ENCODE data around the gene PTPRK.

The PTPRK gene

GRCh38 chr6:128204616-128205015, 315.8 kb downstream of the PTPRK start:
- no peak for TF ChIP-seq CTCF (IDR thresholded peaks at IDR 0.05; ENCODE audit: control extremely low read depth, extremely low read depth, low read depth, missing control alignments)
- no peak for DNase-seq (ENCODE audit: extremely low spot score)
- ChIA-PET CTCF (no interaction called here), POLR2A (no interaction called here)

- POLR2A ChIA-PET, result no interaction called here
- no peak for TF ChIP-seq CTCF (IDR thresholded peaks at IDR 0.05; ENCODE audit: control extremely low read depth, extremely low read depth, low read depth, missing control alignments)
- no peak for DNase-seq (ENCODE audit: extremely low spot score)
- CTCF ChIA-PET, result no interaction called here
These were observed 318.1 kb downstream of the PTPRK start for GRCh38 chr6:128202169-128202765.

GRCh38 chr6:128200789-128201188, 319.6 kb downstream of the PTPRK start:
- POLR2A ChIA-PET, result no interaction called here
- CTCF ChIA-PET, result no interaction called here
- TF ChIP-seq CTCF (IDR thresholded peaks at IDR 0.05; ENCODE audit: control extremely low read depth, extremely low read depth, low read depth, missing control alignments), result no peak

GRCh38 chr6:128199461-128199860, 320.9 kb downstream of the PTPRK start:
- ChIA-PET POLR2A (no interaction called here), CTCF (no interaction called here)
- no peak for TF ChIP-seq CTCF (IDR thresholded peaks at IDR 0.05; ENCODE audit: control extremely low read depth, extremely low read depth, low read depth, missing control alignments)

More at GRCh38 chr6:128200789-128201188, 319.6 kb downstream of the PTPRK start:
- no peak for DNase-seq (ENCODE audit: extremely low spot score)

GRCh38 chr6:128192972-128193371, 327.4 kb downstream of the PTPRK start:
- ChIA-PET POLR2A (no interaction called here), CTCF (no interaction called here)
- TF ChIP-seq CTCF (IDR thresholded peaks at IDR 0.05; ENCODE audit: control extremely low read depth, extremely low read depth, low read depth, missing control alignments), result no peak
- no peak for DNase-seq (ENCODE audit: extremely low spot score)

More at GRCh38 chr6:128199461-128199860, 320.9 kb downstream of the PTPRK start:
- no peak for DNase-seq (ENCODE audit: extremely low spot score)

GRCh38 chr6:128188678-128189077, 331.7 kb downstream of the PTPRK start:
- CTCF ChIA-PET, result no interaction called here
- POLR2A ChIA-PET, result no interaction called here

More at GRCh38 chr6:128188678-128189077, 331.7 kb downstream of the PTPRK start:
- no peak for DNase-seq (ENCODE audit: extremely low spot score)
- TF ChIP-seq CTCF (IDR thresholded peaks at IDR 0.05; ENCODE audit: control extremely low read depth, extremely low read depth, low read depth, missing control alignments), result no peak

All from GM10248 (cell line).